Stimulated activated CD4-positive, alpha-beta T cell treated with anti-CD3 and anti-CD28 coated beads, Interleukin-15, amount 100 ng/mL, for 24 hours (primary cell): ENCODE data around the gene KDSR.

ENCODE experiments used
- DNase-seq: peaks from one replicate; pipeline ENCODE4 v3.0.0-alpha.2; 2020

The KDSR gene

DNA sequence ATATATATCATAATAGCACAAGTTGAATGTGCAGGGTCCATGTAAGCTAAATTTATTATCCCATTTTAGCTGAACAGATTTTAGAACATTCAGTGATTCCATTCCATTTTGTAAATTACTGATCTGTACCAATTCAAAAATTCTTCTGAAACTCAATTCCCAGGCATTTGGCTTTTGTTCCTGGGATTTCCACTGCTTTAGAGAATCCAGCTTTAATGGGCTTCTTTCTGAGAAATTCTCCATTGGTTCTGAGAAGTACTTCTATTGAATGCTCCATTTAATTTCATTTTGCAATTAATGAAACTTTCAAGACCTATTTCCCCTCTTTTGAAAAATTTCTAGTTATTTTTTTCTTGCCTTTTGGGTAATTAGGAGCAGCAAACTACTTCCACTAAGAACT lies 84.2 kb downstream of the KDSR start:
- DNase-seq, result no peak
